ENCODE data around the gene GRHL1.
A peak's percentile ranks its signal among the peaks of the same experiment; 100 is the strongest.

GRHL1 gene

DNA sequence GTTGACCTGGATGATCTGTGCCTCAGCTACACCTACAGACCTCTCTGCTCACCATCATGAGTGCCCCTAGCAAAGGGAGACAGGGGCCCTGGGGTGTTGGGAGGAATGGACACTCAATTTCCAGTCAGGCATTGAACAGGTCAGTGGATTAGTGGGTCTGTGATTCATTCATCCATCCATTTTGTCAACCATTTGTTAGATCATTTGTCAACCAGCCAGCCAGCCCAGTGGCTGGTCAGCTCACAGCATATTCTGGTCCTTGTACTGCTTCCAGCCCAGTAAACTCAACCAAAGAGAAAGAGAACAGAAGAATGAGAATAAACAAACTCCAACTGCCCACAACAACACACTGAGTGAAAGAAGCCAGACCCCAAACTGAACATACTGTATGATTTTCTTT, 87.2 kb downstream of the GRHL1 start:
- H3K27ac ChIP-seq, result no peak overlapping the region

DNA sequence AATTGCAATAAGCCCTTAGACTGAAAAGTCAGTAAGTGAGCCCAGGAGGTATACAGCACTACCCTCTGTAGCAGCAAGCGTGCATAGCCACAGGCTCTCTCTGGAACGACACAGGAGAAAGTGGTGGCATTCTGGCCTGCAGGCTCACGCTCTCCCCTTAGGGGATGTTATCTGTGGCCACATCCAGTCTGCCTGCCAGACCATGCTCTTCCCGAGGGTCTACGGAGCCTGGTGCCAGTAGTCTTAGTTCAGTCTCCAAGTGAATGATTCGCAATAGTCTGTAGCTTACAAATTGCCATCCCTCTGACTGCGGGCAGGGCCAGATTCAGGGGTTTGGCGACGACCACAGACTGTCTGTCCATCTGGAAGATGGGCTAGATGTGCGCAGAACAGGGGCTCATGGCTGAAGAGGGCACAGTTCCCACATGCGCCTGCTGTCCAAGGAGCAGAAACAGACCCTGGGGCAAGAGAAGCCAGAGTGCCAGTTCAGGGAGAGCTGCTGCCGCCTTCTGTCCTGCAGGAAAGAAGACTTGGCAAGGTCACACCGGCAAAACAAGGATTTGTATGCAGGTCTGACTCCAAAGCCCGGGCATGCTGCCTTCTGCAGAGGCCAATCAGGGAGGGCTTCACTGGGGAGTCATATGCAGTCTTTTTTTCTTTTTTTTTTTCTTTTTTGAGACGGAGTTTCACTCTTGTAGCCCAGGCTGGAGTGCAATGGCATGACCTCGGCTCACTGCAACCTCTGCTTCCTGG, 88.3 kb downstream of the GRHL1 start:
- H3K27ac ChIP-seq, result no peak overlapping the region
- TF ChIP-seq, protein P1, sequence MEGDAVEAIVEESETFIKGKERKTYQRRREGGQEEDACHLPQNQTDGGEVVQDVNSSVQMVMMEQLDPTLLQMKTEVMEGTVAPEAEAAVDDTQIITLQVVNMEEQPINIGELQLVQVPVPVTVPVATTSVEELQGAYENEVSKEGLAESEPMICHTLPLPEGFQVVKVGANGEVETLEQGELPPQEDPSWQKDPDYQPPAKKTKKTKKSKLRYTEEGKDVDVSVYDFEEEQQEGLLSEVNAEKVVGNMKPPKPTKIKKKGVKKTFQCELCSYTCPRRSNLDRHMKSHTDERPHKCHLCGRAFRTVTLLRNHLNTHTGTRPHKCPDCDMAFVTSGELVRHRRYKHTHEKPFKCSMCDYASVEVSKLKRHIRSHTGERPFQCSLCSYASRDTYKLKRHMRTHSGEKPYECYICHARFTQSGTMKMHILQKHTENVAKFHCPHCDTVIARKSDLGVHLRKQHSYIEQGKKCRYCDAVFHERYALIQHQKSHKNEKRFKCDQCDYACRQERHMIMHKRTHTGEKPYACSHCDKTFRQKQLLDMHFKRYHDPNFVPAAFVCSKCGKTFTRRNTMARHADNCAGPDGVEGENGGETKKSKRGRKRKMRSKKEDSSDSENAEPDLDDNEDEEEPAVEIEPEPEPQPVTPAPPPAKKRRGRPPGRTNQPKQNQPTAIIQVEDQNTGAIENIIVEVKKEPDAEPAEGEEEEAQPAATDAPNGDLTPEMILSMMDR (IDR thresholded peaks at IDR 0.05), result peak; percentile 23; the same call in 1 of the 2 replicates
- TF ChIP-seq ZFX (IDR thresholded peaks at IDR 0.05; ENCODE audit: borderline replicate concordance), result no peak

More for the DNA sequence above, 87.2 kb downstream of the GRHL1 start:
- no peak for TF ChIP-seq ZFX (IDR thresholded peaks at IDR 0.05; ENCODE audit: borderline replicate concordance)
- TF ChIP-seq, protein P1 (IDR thresholded peaks at IDR 0.05), result no peak

DNA sequence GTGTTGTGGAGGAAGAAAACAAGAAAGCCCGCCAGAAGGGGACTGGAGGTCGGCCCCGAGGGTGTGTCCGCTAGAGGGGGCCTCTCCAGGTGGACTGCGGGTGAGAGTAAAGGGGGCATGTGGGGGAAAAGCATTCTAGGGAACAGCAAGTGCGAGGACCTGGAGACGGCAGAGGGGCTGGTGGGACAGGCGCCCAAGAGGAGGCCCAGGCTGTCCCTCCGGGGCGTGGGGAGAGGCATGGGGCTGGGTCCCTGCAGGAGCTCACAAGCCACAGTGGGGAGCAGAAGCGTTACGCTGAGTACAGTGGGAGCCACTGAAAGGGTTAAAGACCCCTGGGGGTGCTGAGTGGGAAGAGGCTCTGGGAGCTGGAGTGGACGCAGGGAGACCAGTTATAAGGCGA, 90.2 kb downstream of the GRHL1 start:
- H3K27ac ChIP-seq, result no peak overlapping the region

DNA sequence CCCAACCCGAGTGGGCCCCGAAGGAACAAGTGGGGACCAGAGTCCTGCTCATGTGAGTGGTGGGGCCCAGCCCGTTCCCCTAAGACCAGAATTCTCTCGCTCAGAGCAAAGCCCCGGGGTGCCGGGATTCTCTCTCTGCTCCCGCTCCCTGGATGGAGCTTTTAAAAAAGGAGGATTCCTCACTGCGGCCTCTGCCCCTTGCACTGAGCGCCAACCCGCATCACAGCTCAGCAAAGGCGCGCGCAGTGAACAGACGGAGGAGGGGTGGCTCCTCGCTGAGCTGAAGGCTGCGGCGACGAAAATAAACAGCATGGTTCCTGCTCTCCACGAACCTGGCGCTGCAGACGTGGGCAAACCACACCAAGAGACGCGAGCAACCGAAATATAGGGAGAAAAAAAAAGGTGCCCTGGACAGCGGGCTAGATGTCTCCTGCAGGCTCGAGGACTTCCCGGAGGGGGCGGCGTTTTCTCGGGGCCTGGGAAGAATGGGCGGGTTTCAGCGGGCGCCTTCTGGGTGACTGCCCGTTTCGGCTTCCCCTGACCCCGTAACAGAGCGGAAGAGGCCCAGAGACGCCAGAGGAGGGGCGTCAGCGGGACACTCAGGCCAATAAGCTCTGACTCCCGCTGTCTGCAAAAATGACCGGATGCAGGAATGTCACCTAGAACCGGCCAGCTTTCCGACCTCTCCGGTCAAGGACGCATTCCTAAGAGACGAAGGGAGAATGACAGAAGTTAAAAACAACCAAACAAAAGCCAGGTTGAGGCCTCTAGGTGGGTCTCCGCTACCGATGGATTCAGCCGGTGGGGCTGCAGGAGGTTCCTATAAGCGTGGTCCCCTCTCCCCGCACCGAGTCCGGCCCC, 91.0 kb downstream of the GRHL1 start:
- no peak for TF ChIP-seq ZFX (IDR thresholded peaks at IDR 0.05; ENCODE audit: borderline replicate concordance)
- TF ChIP-seq, protein P1 (IDR thresholded peaks at IDR 0.05), result peak; percentile 11; the same call in 1 of the 2 replicates
- 0 out of 2 replicates have a peak overlapping the region, but pooled peaks have one; percentile 29 for H3K27ac ChIP-seq

More for the DNA sequence above, 90.2 kb downstream of the GRHL1 start:
- TF ChIP-seq, protein P1 (IDR thresholded peaks at IDR 0.05), result no peak
- TF ChIP-seq ZFX (IDR thresholded peaks at IDR 0.05; ENCODE audit: borderline replicate concordance), result no peak

DNA sequence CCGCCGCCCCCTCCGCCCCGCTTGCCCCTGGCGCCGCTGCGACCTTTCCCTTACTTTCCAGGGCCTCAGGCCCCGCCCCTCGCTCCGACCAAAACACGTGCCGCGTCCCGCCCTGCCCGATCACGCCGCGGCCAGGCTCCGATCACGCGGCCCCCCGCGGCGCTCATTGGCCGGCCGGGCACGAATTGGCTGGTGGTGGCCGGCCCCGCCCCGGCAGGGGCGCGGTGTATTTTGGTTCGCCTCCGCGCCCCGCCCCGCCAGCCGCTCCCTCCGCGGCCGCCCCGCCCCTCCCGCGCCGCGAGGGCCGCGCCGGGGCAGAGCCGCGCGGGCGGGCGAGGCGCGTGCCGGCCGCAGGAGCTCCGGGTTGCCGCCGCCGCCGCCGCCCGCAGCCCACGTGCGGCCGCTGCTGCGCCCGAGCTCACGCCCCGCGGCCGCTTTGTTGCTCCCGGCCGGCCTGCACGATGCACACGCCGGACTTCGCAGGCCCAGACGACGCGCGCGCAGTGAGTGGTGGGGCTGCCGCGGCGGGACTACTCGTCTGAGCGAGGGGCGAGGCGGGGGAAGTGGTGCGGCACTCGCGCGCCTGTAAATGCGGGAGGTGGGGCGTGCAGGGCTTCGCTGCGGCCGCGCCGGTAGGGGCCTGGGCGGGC, 91.9 kb downstream of the GRHL1 start, which contains the start of gene KLF11:
KLF11 (plus strand) TSS at position 295 of the 650 bp plus-strand sequence; CDS start at position 462, 167 bp downstream.
- peak within 1 kb of the TSS; percentile 97 for H3K27ac ChIP-seq

DNA sequence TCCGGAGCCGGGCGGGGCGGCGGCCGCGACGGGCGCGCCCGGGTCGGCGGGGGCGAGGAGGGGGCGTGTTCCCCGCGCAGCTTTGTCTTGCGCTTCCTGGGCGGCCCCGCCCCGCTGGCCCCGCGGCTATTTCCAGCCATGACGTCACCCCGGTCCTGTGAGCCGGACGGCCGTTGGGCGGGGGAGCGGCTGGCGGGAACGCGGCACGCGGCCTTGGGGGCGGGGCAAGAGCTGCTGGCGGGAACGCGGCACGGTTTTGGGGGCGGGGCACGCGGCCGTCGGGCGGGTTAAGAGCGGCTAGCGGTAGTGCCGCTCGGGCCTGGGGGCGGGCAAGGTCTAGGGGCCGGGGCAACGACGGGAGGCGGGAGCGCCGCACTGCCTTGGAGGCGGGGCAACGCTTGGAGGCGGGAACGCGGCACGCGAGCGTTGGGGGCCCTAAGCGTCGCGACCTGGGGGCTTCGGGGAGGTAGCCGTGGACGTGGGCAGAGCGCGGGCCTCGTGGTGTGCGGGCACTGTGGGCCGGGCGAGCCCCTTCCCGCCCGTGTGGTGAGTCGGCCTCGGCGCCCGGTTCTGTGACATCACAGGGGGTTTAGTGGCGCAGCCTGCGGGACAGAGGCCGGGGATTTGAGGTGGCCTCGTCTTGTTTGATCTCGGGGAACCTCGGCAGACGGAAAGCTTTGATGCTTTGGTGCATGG, 92.6 kb downstream of the GRHL1 start:
- TF ChIP-seq, protein P1 (IDR thresholded peaks at IDR 0.05), result no peak
- no peak for TF ChIP-seq ZFX (IDR thresholded peaks at IDR 0.05; ENCODE audit: borderline replicate concordance)
- peak overlapping the region; percentile 97 for H3K27ac ChIP-seq

More for the DNA sequence above, 91.9 kb downstream of the GRHL1 start, which contains the start of gene KLF11:
- TF ChIP-seq, protein P1 (IDR thresholded peaks at IDR 0.05), result no peak
- TF ChIP-seq ZFX (IDR thresholded peaks at IDR 0.05; ENCODE audit: borderline replicate concordance), result no peak
